GM18907 (cell line): ENCODE data around the gene TACC3.

ENCODE experiments used
- ATAC-seq: cut with Tn5 transposase; IDR thresholded peaks from one replicate; pipeline ENCODE4 v1.9.1; 2021; ENCODE audit warnings: mild to moderate bottlenecking, moderate library complexity; ENCODE audit not compliant: unreplicated experiment

Gene TACC3

GRCh38 chr4:1770791-1771231, 49.5 kb downstream of the TACC3 start:
- no peak for ATAC-seq

- no peak for ATAC-seq
These were observed 50.4 kb downstream of the TACC3 start for GRCh38 chr4:1771555-1772305.

- no peak for ATAC-seq
These were observed 51.7 kb downstream of the TACC3 start for GRCh38 chr4:1772853-1773538.

GRCh38 chr4:1773754-1774153, 52.4 kb downstream of the TACC3 start:
- no peak for ATAC-seq

- ATAC-seq, result no peak
These were observed 54.6 kb downstream of the TACC3 start for GRCh38 chr4:1775731-1776500.

- ATAC-seq, result no peak
These were observed 55.3 kb downstream of the TACC3 start for GRCh38 chr4:1776521-1777161.

- no peak for ATAC-seq
These were observed 56.7 kb downstream of the TACC3 start for GRCh38 chr4:1777822-1778641.

- no peak for ATAC-seq
These were observed 57.5 kb downstream of the TACC3 start for GRCh38 chr4:1778642-1779392.

- no peak for ATAC-seq
These were observed 58.5 kb downstream of the TACC3 start for GRCh38 chr4:1779588-1780382.

- no peak for ATAC-seq
These were observed 59.1 kb downstream of the TACC3 start for GRCh38 chr4:1780435-1780834.

- no peak for ATAC-seq
These were observed 61.7 kb downstream of the TACC3 start for GRCh38 chr4:1783015-1783414.

- no peak for ATAC-seq
These were observed 62.6 kb downstream of the TACC3 start for GRCh38 chr4:1783970-1784369.

GRCh38 chr4:1784395-1784788, 63.1 kb downstream of the TACC3 start:
- ATAC-seq, result no peak

- ATAC-seq, result no peak
These were observed 63.7 kb downstream of the TACC3 start for GRCh38 chr4:1784789-1785591.

- no peak for ATAC-seq
These were observed 64.3 kb downstream of the TACC3 start for GRCh38 chr4:1785592-1785991.

- ATAC-seq, result no peak
These were observed 65.4 kb downstream of the TACC3 start for GRCh38 chr4:1786544-1787362.

- no peak for ATAC-seq
These were observed 66.2 kb downstream of the TACC3 start for GRCh38 chr4:1787411-1788077.
